Ascending aorta (tissue), 2 donors: ENCODE measurements around the gene LRFN3. TPM values are rescaled to one million over a fixed set of nuclear protein-coding genes. Genes with fewer than 3 reads are reported as not detected.
A peak's percentile ranks its signal among the peaks of the same experiment; 100 is the strongest.

ENCODE experiments used
- DNase-seq, 2 donors: peaks; one replicate each; pipeline ENCODE4 v3.0.0-alpha.2; 2019; ENCODE audit warnings: low spot score in 2 of 2
- H3K27ac ChIP-seq, 2 donors: fragments of 200-600 bp; sonication (generic); one replicate each; pipeline ENCODE4 v1.5.1; 2016 to 2017; ENCODE audit warnings: mild to moderate bottlenecking in 1 of 2
- H3K27me3 ChIP-seq: fragments of 200-600 bp; sonication (generic); one replicate; pipeline ENCODE4 v1.5.1; 2017
- H3K36me3 ChIP-seq, 2 donors: fragments of 200-600 bp; sonication (generic); one replicate each; pipeline ENCODE4 v1.5.1; 2016
- H3K4me1 ChIP-seq, 2 donors: fragments of 200-600 bp; sonication (generic); one replicate each; pipeline ENCODE4 v1.5.1; 2016 to 2017; ENCODE audit warnings: mild to moderate bottlenecking in 1 of 2
- H3K4me3 ChIP-seq, 2 donors: fragments of 200-600 bp; sonication (generic); one replicate each; pipeline ENCODE4 v1.5.1; 2016 to 2017; ENCODE audit warnings: mild to moderate bottlenecking in 1 of 2
- H3K9me3 ChIP-seq, 2 donors: fragments of 200-600 bp; sonication (generic); one replicate each; pipeline ENCODE4 v1.5.1; 2016
- CTCF ChIP-seq, 3 experiments: fragments of 200-600 bp in 2 of 3; fragments of 450-650 bp in 1 of 3; sonication (generic) in 2 of 3; IDR thresholded peaks; one replicate each; pipeline ENCODE4 v1.5.1; 2016 to 2019; ENCODE audit warnings: antibody characterized with exemption in 3 of 3, mild to moderate bottlenecking in 1 of 3, moderate library complexity in 1 of 3
- intact Hi-C: fragments of 100-400 bp; cut with DNase I; formaldehyde crosslinking; loops from one replicate; pipeline ENCODE4 v1.15.1; 2023
- total RNA-seq: library from RNA; depleted of rRNA; stranded (reverse); fragments of >200 nt; gene quantifications from one replicate; pipeline ENCODE4 v1.1.0, GENCODE V29; 2016

LRFN3 gene, protein sequence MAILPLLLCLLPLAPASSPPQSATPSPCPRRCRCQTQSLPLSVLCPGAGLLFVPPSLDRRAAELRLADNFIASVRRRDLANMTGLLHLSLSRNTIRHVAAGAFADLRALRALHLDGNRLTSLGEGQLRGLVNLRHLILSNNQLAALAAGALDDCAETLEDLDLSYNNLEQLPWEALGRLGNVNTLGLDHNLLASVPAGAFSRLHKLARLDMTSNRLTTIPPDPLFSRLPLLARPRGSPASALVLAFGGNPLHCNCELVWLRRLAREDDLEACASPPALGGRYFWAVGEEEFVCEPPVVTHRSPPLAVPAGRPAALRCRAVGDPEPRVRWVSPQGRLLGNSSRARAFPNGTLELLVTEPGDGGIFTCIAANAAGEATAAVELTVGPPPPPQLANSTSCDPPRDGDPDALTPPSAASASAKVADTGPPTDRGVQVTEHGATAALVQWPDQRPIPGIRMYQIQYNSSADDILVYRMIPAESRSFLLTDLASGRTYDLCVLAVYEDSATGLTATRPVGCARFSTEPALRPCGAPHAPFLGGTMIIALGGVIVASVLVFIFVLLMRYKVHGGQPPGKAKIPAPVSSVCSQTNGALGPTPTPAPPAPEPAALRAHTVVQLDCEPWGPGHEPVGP
- total RNA-seq = 26.6 TPM

DNA sequence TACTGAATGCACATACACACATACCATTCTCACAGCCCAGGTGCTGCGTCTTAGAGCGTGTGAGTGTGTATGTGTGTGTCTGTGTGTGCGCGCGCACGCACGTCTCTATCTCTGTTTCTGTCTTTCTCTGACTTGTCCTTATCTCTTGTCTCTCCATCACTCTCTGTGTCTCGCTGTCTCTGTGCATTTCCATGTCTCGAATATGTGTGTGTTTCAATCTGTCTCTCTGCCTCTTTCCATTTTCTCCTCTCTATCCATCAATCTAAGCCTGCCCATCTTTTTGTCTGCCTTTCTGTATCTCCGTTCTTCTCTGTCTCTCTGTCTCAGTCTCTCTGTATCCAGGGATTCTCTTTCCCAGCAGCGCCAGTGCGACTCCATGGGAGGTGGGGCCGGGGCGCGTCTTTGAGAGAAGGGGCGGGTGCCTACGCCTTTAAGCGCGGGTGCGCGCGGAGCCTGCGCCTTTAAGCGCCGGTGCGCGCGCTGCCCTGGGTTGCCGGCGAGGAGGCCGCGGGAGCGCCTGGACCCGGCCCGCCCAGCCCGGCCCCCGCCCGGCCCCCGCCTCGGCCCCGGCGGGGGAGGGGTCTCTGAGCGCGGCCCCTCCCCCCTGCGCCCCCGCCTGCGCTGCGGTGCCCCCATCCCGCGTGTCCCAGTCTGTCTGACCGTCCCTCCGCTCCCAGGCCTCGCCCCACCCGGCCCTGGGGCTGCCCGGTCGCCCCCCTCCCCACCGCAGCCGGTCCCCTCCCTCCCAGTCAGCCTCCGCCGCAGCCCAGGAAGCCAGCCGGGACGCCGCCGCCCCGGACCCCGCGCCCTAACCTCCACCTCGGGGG, at the start of gene LRFN3:
LRFN3 (plus strand) TSS at position 464 of the 827 bp plus-strand sequence. CDS start 3,052 bp downstream, outside the sequence.
- intact Hi-C loops = loop anchor here (2.0 to 10.0 kb wide), 2 partner anchors 243 to 811 kb away; no protein-coding TSS in a partner anchor
- no peak for TF ChIP-seq CTCF (IDR thresholded peaks at IDR 0.05)

GRCh38 chr19:35887197-35887596, 49.0 kb upstream of the LRFN3 start:
- no peaks in the 10 kb centered on the region for H3K27me3 ChIP-seq
- H3K27ac ChIP-seq = no peak overlapping the region
- no peaks in the 10 kb centered on the region for H3K9me3 ChIP-seq
- no peak for DNase-seq
- H3K36me3 ChIP-seq = peaks cover 32 to 42% of the 10 kb centered on the region in 2 donors
- H3K4me1 ChIP-seq = no peaks in the 10 kb centered on the region
- TF ChIP-seq CTCF (IDR thresholded peaks at IDR 0.05) = no peak
- intact Hi-C loops = no loop called here
- H3K4me3 ChIP-seq = no peak overlapping the region

More for the DNA sequence above, at the start of gene LRFN3:
- H3K27ac ChIP-seq = peak within 1 kb of the TSS; percentile 79 to 89
- peaks cover 8 to 16% of the 10 kb centered on the region in 2 donors for H3K36me3 ChIP-seq
- H3K4me1 ChIP-seq = peaks cover 7 to 12% of the 10 kb centered on the region in 2 donors
- no peaks in the 10 kb centered on the region for H3K9me3 ChIP-seq
- peak within 1 kb of the TSS; percentile 73 to 84 for H3K4me3 ChIP-seq
- no peaks in the 10 kb centered on the region for H3K27me3 ChIP-seq
- DNase-seq = peak in 1 of 2 donors; percentile 85

GRCh38 chr19:35888398-35888797, 47.8 kb upstream of the LRFN3 start:
- no peak for TF ChIP-seq CTCF (IDR thresholded peaks at IDR 0.05)
- Histone ChIP-seq H3K9me3 (no peaks in the 10 kb centered on the region), H3K4me1 (no peaks in the 10 kb centered on the region), H3K36me3 (peaks cover 35 to 51% of the 10 kb centered on the region in 2 donors), H3K27me3 (no peaks in the 10 kb centered on the region), H3K27ac (no peak overlapping the region), H3K4me3 (no peak overlapping the region)
- no peak for DNase-seq
- intact Hi-C loops = no loop called here

DNA sequence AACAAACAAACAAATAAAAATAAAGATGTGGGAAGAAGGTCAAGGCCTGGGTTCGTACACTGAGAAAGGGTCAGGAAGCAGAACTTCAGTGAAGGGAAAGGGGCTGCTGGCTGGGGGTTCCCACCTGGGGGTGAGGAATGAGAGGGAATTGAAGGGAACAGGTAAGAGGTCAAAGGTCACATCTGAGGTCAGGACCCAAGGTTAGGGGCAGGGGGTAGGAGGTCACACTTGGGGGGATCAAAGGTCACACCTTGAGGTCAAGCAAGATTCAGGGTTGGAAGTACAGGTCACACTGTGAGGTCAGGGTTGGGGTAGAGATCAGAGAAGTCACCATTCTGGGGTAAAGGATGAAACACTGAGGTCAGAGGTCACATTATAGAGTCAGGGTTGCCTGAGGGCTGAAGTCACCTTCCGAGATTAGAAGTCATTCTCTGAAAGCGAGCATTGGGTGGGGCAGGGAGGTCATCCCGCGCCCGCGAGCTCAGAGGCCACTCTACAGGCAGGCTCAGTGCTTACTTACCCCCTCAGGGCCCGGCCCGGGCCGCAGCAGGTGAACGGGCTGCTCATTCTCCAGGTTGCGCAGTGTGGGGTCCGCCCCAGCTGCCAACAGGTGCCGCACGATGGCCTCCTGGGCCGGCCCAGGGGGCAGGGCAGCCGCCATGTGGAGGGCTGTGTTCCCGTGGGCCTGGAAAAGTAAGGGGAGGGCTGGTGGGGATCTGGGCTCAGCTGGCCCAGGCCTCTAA, 46.6 kb upstream of the LRFN3 start:
- no peaks in the 10 kb centered on the region for H3K4me1 ChIP-seq
- no peak for DNase-seq
- intact Hi-C loops = loop anchor here (10.0 kb wide), 1 partner anchor 115 kb away; the partner anchor contains the start of gene ARHGAP33
- no peak for TF ChIP-seq CTCF (IDR thresholded peaks at IDR 0.05)
- no peak overlapping the region for H3K4me3 ChIP-seq
- H3K36me3 ChIP-seq = peaks cover 36 to 61% of the 10 kb centered on the region in 2 donors
- H3K9me3 ChIP-seq = no peaks in the 10 kb centered on the region
- no peak overlapping the region for H3K27ac ChIP-seq
- H3K27me3 ChIP-seq = no peaks in the 10 kb centered on the region
